GM19351 (cell line): ENCODE measurements around the gene GRK4.
A peak's percentile ranks its signal among the peaks of the same experiment; 100 is the strongest.
"Not testable (repeated sequence)": the region's sequence is repeated elsewhere in the genome, so short reads cannot be mapped to it uniquely, and the experiment has no call there.

ENCODE experiments used
- ATAC-seq: cut with Tn5 transposase; IDR thresholded peaks from one replicate; pipeline ENCODE4 v1.9.1; 2021; ENCODE audit warnings: mild to moderate bottlenecking, moderate library complexity; ENCODE audit not compliant: unreplicated experiment

GRK4 gene

GRCh38 chr4:2955186-2956044, 8.0 kb upstream of the GRK4 start:
- ATAC-seq: not testable (repeated sequence)

- ATAC-seq: no peak
These were observed 4.9 kb upstream of the GRK4 start for GRCh38 chr4:2958446-2958845.

- not testable (repeated sequence) for ATAC-seq
These were observed 2.9 kb upstream of the GRK4 start for GRCh38 chr4:2960450-2960849.

GRCh38 chr4:2961421-2961810, 2.0 kb upstream of the GRK4 start:
- no peak for ATAC-seq

GRCh38 chr4:2961811-2962441, 1.4 kb upstream of the GRK4 start:
- no peak for ATAC-seq

GRCh38 chr4:2962614-2963174, 677 bp upstream of the GRK4 start:
- ATAC-seq: peak; percentile 16

- ATAC-seq: peak; percentile 34
These were observed 648 bp downstream of the GRK4 start for GRCh38 chr4:2963966-2964471.

GRCh38 chr4:2964706-2965258, 1.4 kb downstream of the GRK4 start:
- no peak for ATAC-seq

- no peak for ATAC-seq
These were observed 1.9 kb downstream of the GRK4 start for GRCh38 chr4:2965262-2965661.

- no peak for ATAC-seq
These were observed 5.0 kb downstream of the GRK4 start for GRCh38 chr4:2968381-2968780.

- ATAC-seq: no peak
These were observed 7.9 kb downstream of the GRK4 start for GRCh38 chr4:2971275-2971674.

- no peak for ATAC-seq
These were observed 14.1 kb downstream of the GRK4 start for GRCh38 chr4:2977211-2978088.

GRCh38 chr4:2981256-2981819, 18.0 kb downstream of the GRK4 start:
- ATAC-seq: no peak

- no peak for ATAC-seq
These were observed 18.6 kb downstream of the GRK4 start for GRCh38 chr4:2982012-2982411.

GRCh38 chr4:2983715-2984114, 20.3 kb downstream of the GRK4 start:
- not testable (repeated sequence) for ATAC-seq

- no peak for ATAC-seq
These were observed 27.9 kb downstream of the GRK4 start for GRCh38 chr4:2991243-2991642.

GRCh38 chr4:2994917-2995316, 31.5 kb downstream of the GRK4 start:
- no peak for ATAC-seq

GRCh38 chr4:2995546-2996265, 32.3 kb downstream of the GRK4 start:
- no peak for ATAC-seq

GRCh38 chr4:2996415-2996814, 33.0 kb downstream of the GRK4 start:
- ATAC-seq: no peak

- no peak for ATAC-seq
These were observed 44.4 kb downstream of the GRK4 start for GRCh38 chr4:3007724-3008123.
